HEK293T (cell line): ENCODE data around the gene IL17REL.

ENCODE experiments used
- CTCF ChIA-PET: fragments of 350-600 bp; formaldehyde crosslinking; extraction: SDS; loops from one replicate; lab custom pipeline; 2021; ENCODE audit warnings: antibody characterized with exemption, inconsistent platforms; lab: Yijun Ruan, JAX
- POLR2A ChIA-PET: fragments of 350-600 bp; formaldehyde crosslinking; extraction: SDS; loops from one replicate; lab custom pipeline; 2020; ENCODE audit warnings: antibody characterized with exemption, inconsistent platforms; lab: Yijun Ruan, JAX
- DNase-seq: peaks from one replicate; pipeline ENCODE4 v3.0.0; 2012; ENCODE audit warnings: mixed read lengths; ENCODE audit errors: extremely low spot score
- ARNT ChIP-seq: fragments of 450-650 bp; IDR thresholded peaks from 2 replicates; pipeline ENCODE4 v1.6.1; 2017; ENCODE audit warnings: mild to moderate bottlenecking
- BHLHE40 ChIP-seq: fragments of 450-650 bp; IDR thresholded peaks from 2 replicates; pipeline ENCODE4 v1.6.1; 2016; ENCODE audit warnings: mild to moderate bottlenecking, moderate library complexity, borderline replicate concordance
- CTBP1 ChIP-seq: fragments of 450-650 bp; IDR thresholded peaks from 2 replicates; pipeline ENCODE4 v1.6.1; 2016; ENCODE audit warnings: borderline replicate concordance
- ELF4 ChIP-seq: fragments of 450-650 bp; IDR thresholded peaks from 2 replicates; pipeline ENCODE4 v1.6.1; 2017; ENCODE audit warnings: antibody characterized with exemption
- FOXA1 ChIP-seq: fragments of 450-650 bp; IDR thresholded peaks from 2 replicates; pipeline ENCODE4 v1.6.1; 2016; ENCODE audit warnings: mild to moderate bottlenecking
- FOXK2 ChIP-seq: fragments of 450-650 bp; IDR thresholded peaks from 2 replicates; pipeline ENCODE4 v1.6.1; 2016; ENCODE audit warnings: mild to moderate bottlenecking
- FOXM1 ChIP-seq: fragments of 450-650 bp; IDR thresholded peaks from 2 replicates; pipeline ENCODE4 v1.6.1; 2017; ENCODE audit warnings: mild to moderate bottlenecking, borderline replicate concordance
- HDGF ChIP-seq: fragments of 450-650 bp; IDR thresholded peaks from 2 replicates; pipeline ENCODE4 v1.6.1; 2017; ENCODE audit warnings: antibody characterized with exemption, borderline replicate concordance
- L3MBTL2 ChIP-seq: fragments of 450-650 bp; conservative IDR thresholded peaks from 2 replicates; pipeline ENCODE4 v1.6.1; 2016; ENCODE audit warnings: mild to moderate bottlenecking
- LEF1 ChIP-seq: fragments of 450-650 bp; IDR thresholded peaks from 2 replicates; pipeline ENCODE4 v1.6.1; 2017; ENCODE audit warnings: mild to moderate bottlenecking, borderline replicate concordance
- NFRKB ChIP-seq: fragments of 450-650 bp; IDR thresholded peaks from 2 replicates; pipeline ENCODE4 v1.6.1; 2016; ENCODE audit warnings: mild to moderate bottlenecking, moderate library complexity
- PKNOX1 ChIP-seq: fragments of 450-650 bp; IDR thresholded peaks from 2 replicates; pipeline ENCODE4 v1.6.1; 2016
- SP1 ChIP-seq: fragments of 450-650 bp; IDR thresholded peaks from 2 replicates; pipeline ENCODE4 v1.6.1; 2017
- SUZ12 ChIP-seq: fragments of 450-650 bp; IDR thresholded peaks from 2 replicates; pipeline ENCODE4 v1.6.1; 2016; ENCODE audit warnings: mild to moderate bottlenecking
- TARDBP ChIP-seq: fragments of 450-650 bp; IDR thresholded peaks from 2 replicates; pipeline ENCODE4 v1.6.1; 2016
- ZNF384 ChIP-seq: fragments of 450-650 bp; IDR thresholded peaks from 2 replicates; pipeline ENCODE4 v1.6.1; 2016

Gene IL17REL

GRCh38 chr22:49965091-49966040 is 47.2 kb downstream of the IL17REL start:
- DNase-seq: no peak
- POLR2A ChIA-PET: no interaction called here
- CTCF ChIA-PET: interaction anchor here (1.3 kb wide), 1 partner anchor 14 kb away, joined by 3 read pairs; no protein-coding TSS in a partner anchor
- TF ChIP-seq L3MBTL2 (no peak), SUZ12 (no peak), FOXK2 (no peak), SP1 (no peak), TARDBP (no peak), ELF4 (no peak), BHLHE40 (no peak), FOXA1 (no peak), HDGF (no peak), LEF1 (no peak), ZNF384 (no peak), PKNOX1 (no peak), FOXM1 (no peak), CTBP1 (no peak), NFRKB (no peak)

GRCh38 chr22:49964136-49965090 is 48.2 kb downstream of the IL17REL start:
- DNase-seq: no peak
- POLR2A ChIA-PET: no interaction called here

GRCh38 chr22:49963647-49964026 is 48.9 kb downstream of the IL17REL start:
- TF ChIP-seq BHLHE40 (no peak), CTBP1 (no peak), SUZ12 (no peak), PKNOX1 (no peak), TARDBP (no peak), ZNF384 (no peak), ARNT (no peak), FOXK2 (no peak)
- CTCF ChIA-PET: no interaction called here
- POLR2A ChIA-PET: no interaction called here
- no peak for DNase-seq

More at GRCh38 chr22:49964136-49965090, 48.2 kb downstream of the IL17REL start:
- CTCF ChIA-PET: no interaction called here
- TF ChIP-seq LEF1 (no peak), ZNF384 (no peak), ELF4 (no peak), FOXK2 (no peak), NFRKB (no peak), PKNOX1 (no peak), SP1 (no peak)

GRCh38 chr22:49962751-49963646 is 49.6 kb downstream of the IL17REL start:
- TF ChIP-seq FOXM1: no peak
- TF ChIP-seq SUZ12: no peak
- TF ChIP-seq ELF4: no peak
- no peak for TF ChIP-seq FOXK2
- no peak for TF ChIP-seq CTBP1
- TF ChIP-seq NFRKB: no peak
- no peak for TF ChIP-seq ARNT
- no peak for TF ChIP-seq SP1
- TF ChIP-seq PKNOX1: no peak
- no peak for TF ChIP-seq L3MBTL2
- no peak for TF ChIP-seq TARDBP
- DNase-seq: no peak
- ChIA-PET POLR2A (interaction anchor here (1.4 kb wide), 2 partner anchors 8 to 32 kb away, joined by 4 read pairs; no protein-coding TSS in a partner anchor), CTCF (no interaction called here)
